ENCODE results near the gene SORL1-AS1.
A peak's percentile ranks its signal among the peaks of the same experiment; 100 is the strongest.
"Not testable (repeated sequence)": the region's sequence is repeated elsewhere in the genome, so short reads cannot be mapped to it uniquely, and the experiment has no call there.

SORL1-AS1 gene

DNA sequence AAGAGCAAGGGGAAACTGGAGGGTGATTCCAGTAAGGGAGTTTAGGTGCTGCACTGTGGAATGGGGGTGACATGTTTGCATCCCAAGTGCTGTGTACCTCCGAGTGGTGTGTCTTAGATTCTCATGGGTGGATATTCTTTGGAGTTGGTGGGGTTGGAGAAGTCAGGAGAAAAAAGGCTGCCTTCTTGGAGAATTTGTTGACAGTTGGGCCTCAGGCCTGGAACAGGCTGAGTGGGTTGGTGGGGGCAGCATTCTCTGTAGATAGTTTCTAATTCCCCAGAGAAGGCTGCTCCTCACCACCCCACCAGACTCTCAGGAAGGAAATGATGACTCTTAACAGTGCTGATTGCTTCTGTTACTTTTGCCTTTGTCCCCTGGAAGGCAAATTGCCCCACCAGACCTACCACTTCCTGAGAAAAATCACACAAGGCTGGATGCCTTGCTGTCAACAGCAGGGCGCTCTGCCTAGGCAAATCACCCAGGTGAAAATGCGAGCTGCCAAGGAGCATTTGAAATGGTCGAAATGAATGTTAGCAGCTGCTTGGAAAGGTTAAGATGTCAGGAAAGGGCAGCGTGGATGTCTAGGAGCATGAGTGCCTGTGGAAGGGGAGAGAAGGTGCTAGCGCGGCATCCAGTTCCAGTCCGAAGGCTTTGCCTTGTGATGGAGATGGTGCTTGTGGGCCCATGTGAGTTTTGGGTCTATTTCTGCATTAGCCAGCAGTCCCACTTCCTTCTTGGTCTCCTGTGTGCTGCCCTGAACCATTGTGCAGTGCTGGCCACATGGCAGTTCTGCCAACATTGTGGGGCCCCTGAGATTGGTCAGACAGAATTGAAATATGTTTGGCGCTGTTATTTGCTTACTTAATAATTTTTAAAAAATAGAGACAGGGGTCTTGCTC, 29.7 kb upstream of the SORL1-AS1 start:
- H3K27me3 ChIP-seq (ENCODE audit: insufficient read depth, poor library complexity, severe bottlenecking) = no peaks in the 10 kb centered on the region
- peaks cover 14% of the 10 kb centered on the region for H3K4me1 ChIP-seq (ENCODE audit: insufficient read depth, poor library complexity, severe bottlenecking)
- no peaks in the 10 kb centered on the region for H3K9me3 ChIP-seq (ENCODE audit: severe bottlenecking)
- DNase-seq (ENCODE audit: low spot score) (no peak), ATAC-seq (ENCODE audit: low read depth) (peak; percentile 44; the same call in 1 of the 3 replicates)
- H3K36me3 ChIP-seq (ENCODE audit: low read depth) = no peaks in the 10 kb centered on the region
- TF ChIP-seq, protein P1, sequence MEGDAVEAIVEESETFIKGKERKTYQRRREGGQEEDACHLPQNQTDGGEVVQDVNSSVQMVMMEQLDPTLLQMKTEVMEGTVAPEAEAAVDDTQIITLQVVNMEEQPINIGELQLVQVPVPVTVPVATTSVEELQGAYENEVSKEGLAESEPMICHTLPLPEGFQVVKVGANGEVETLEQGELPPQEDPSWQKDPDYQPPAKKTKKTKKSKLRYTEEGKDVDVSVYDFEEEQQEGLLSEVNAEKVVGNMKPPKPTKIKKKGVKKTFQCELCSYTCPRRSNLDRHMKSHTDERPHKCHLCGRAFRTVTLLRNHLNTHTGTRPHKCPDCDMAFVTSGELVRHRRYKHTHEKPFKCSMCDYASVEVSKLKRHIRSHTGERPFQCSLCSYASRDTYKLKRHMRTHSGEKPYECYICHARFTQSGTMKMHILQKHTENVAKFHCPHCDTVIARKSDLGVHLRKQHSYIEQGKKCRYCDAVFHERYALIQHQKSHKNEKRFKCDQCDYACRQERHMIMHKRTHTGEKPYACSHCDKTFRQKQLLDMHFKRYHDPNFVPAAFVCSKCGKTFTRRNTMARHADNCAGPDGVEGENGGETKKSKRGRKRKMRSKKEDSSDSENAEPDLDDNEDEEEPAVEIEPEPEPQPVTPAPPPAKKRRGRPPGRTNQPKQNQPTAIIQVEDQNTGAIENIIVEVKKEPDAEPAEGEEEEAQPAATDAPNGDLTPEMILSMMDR (IDR thresholded peaks at IDR 0.05; ENCODE audit: poor library complexity, severe bottlenecking) = no peak
- no peak overlapping the region for H3K27ac ChIP-seq (ENCODE audit: poor library complexity, severe bottlenecking)
- no peak overlapping the region for H3K4me3 ChIP-seq (ENCODE audit: severe bottlenecking)

DNA sequence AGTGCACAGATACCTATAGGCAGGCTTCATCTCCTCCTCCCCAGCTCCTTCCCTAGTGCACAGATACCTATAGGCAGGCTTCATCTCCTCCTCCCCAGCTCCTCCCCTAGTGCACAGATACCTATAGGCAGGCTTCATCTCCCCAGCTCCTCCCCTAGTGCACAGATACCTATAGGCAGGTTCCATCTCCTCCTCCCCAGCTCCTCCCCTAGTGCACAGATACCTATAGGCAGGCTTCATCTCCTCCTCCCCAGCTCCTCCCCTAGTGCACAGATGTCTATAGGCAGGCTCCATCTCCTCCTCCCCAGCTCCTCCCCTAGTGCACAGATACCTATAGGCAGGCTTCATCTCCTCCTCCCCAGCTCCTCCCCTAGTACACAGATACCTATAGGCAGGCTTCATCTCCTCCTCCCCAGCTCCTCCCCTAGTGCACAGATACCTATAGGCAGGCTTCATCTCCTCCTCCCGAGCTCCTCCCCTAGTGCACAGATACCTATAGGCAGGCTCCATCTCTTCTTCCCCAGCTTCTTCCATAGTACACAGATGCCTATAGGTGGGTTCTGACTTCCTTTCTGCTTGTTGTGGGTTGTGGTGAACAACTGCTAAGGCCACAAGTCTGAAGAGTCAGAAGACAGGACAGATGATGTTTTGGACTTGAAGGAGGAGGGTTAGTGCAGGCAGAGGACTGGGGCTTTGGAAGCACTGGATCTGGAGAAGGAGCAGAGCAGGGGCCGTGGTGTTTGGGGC, 28.9 kb upstream of the SORL1-AS1 start:
- not testable (repeated sequence) for H3K4me3 ChIP-seq (ENCODE audit: severe bottlenecking); H3K27ac ChIP-seq (ENCODE audit: poor library complexity, severe bottlenecking); ATAC-seq (ENCODE audit: low read depth); DNase-seq (ENCODE audit: low spot score); H3K9me3 ChIP-seq (ENCODE audit: severe bottlenecking); H3K27me3 ChIP-seq (ENCODE audit: insufficient read depth, poor library complexity, severe bottlenecking); H3K36me3 ChIP-seq (ENCODE audit: low read depth)
- peaks cover 17% of the 10 kb centered on the region for H3K4me1 ChIP-seq (ENCODE audit: insufficient read depth, poor library complexity, severe bottlenecking)

DNA sequence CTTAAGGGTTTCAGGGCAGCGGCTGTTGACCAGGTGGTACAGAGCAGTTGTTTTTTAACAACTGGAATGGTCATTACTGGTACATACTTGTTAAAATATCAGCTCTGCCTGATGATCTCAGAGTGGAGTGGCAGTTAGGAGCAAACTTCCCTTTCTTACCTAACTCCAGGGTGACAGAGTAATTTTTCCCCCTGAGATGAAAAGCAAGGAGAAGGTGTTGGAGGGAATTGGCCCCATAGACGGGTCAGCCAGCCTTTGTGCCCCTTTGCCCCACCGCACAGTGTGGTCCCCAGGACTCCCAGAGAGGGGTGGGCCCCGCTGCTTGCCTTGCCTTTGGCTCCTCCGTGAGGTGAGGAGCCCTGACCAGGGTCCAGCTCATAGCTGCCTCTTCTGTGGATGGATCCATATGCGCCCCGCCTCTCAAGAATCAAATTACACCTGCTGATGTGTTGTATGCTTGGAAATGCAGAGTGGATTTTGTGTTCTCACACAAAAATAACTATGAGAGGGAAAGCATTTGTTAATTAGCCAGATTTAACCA, 27.0 kb upstream of the SORL1-AS1 start:
- H3K36me3 ChIP-seq (ENCODE audit: low read depth) = no peaks in the 10 kb centered on the region
- ATAC-seq (ENCODE audit: low read depth) = no peak
- TF ChIP-seq, protein P1 (IDR thresholded peaks at IDR 0.05; ENCODE audit: poor library complexity, severe bottlenecking) = no peak
- DNase-seq (ENCODE audit: low spot score) = no peak
- H3K9me3 ChIP-seq (ENCODE audit: severe bottlenecking) = no peaks in the 10 kb centered on the region
- no peaks in the 10 kb centered on the region for H3K27me3 ChIP-seq (ENCODE audit: insufficient read depth, poor library complexity, severe bottlenecking)
- H3K4me1 ChIP-seq (ENCODE audit: insufficient read depth, poor library complexity, severe bottlenecking) = peaks cover 25% of the 10 kb centered on the region
- H3K4me3 ChIP-seq (ENCODE audit: severe bottlenecking) = no peak overlapping the region
- no peak overlapping the region for H3K27ac ChIP-seq (ENCODE audit: poor library complexity, severe bottlenecking)

DNA sequence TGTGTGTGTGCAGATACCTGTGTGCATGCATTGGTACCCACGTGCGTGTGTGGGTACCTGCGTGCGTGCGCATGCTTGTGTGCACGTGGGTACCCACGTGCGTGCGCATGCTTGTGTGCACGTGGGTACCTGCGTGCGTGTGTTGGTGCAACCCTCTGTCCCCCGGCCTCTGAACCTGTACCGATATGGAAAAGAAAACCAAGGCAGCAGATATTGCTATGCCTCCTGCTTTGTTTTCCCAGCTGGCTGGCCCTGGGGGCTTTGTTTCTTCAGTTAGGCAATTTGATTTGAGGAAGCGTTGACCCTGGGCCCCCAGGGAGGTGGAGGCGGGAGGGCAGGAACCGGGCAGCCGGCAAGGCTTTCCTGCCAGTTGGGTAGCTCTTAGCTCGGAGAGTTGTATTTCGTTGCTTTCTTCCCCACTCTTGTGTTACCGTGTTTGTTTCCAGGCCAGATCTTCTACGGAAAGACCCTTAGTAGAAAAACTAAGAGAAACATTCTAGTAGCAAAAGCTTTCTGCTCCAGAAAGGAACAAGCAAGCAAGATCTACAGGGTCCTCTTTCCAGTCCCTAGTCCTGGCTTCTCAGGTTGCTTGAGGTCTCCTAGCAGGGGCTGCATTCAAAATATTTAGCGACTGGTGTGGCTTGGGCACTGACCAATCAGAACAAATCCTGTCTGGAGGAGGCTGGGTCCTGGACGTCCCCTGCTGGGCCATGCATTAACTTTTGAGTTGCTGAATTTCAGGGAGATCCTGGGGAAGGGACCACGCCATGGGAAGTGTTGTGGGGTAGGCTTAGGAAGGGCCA, 26.3 kb upstream of the SORL1-AS1 start:
- no peak for DNase-seq (ENCODE audit: low spot score)
- Histone ChIP-seq H3K4me3 (ENCODE audit: severe bottlenecking) (no peak overlapping the region), H3K27me3 (ENCODE audit: insufficient read depth, poor library complexity, severe bottlenecking) (no peaks in the 10 kb centered on the region), H3K4me1 (ENCODE audit: insufficient read depth, poor library complexity, severe bottlenecking) (peaks cover 25% of the 10 kb centered on the region), H3K9me3 (ENCODE audit: severe bottlenecking) (no peaks in the 10 kb centered on the region), H3K36me3 (ENCODE audit: low read depth) (no peaks in the 10 kb centered on the region), H3K27ac (ENCODE audit: poor library complexity, severe bottlenecking) (no peak overlapping the region)
- TF ChIP-seq, protein P1 (IDR thresholded peaks at IDR 0.05; ENCODE audit: poor library complexity, severe bottlenecking) = no peak
- ATAC-seq (ENCODE audit: low read depth) = no peak

All from RWPE2 (cell line).